Measurements from ENCODE around the gene CACNA1C.

CACNA1C gene

GRCh38 chr12:2243275-2243674, 190.5 kb downstream of the CACNA1C start:
- TF ChIP-seq, protein P1, sequence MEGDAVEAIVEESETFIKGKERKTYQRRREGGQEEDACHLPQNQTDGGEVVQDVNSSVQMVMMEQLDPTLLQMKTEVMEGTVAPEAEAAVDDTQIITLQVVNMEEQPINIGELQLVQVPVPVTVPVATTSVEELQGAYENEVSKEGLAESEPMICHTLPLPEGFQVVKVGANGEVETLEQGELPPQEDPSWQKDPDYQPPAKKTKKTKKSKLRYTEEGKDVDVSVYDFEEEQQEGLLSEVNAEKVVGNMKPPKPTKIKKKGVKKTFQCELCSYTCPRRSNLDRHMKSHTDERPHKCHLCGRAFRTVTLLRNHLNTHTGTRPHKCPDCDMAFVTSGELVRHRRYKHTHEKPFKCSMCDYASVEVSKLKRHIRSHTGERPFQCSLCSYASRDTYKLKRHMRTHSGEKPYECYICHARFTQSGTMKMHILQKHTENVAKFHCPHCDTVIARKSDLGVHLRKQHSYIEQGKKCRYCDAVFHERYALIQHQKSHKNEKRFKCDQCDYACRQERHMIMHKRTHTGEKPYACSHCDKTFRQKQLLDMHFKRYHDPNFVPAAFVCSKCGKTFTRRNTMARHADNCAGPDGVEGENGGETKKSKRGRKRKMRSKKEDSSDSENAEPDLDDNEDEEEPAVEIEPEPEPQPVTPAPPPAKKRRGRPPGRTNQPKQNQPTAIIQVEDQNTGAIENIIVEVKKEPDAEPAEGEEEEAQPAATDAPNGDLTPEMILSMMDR (IDR thresholded peaks at IDR 0.05; ENCODE audit: low read depth, low read length): no peak
- H3K9me3 ChIP-seq (ENCODE audit: severe bottlenecking): no peaks in the 10 kb centered on the region
- H3K36me3 ChIP-seq: no peaks in the 10 kb centered on the region
- no peak overlapping the region for H3K27ac ChIP-seq
- no peaks in the 10 kb centered on the region for H3K27me3 ChIP-seq (ENCODE audit: insufficient read depth, low read depth, severe bottlenecking)
- H3K4me3 ChIP-seq (ENCODE audit: low read depth, low read length): no peak overlapping the region
- DNase-seq: no peak

DNA sequence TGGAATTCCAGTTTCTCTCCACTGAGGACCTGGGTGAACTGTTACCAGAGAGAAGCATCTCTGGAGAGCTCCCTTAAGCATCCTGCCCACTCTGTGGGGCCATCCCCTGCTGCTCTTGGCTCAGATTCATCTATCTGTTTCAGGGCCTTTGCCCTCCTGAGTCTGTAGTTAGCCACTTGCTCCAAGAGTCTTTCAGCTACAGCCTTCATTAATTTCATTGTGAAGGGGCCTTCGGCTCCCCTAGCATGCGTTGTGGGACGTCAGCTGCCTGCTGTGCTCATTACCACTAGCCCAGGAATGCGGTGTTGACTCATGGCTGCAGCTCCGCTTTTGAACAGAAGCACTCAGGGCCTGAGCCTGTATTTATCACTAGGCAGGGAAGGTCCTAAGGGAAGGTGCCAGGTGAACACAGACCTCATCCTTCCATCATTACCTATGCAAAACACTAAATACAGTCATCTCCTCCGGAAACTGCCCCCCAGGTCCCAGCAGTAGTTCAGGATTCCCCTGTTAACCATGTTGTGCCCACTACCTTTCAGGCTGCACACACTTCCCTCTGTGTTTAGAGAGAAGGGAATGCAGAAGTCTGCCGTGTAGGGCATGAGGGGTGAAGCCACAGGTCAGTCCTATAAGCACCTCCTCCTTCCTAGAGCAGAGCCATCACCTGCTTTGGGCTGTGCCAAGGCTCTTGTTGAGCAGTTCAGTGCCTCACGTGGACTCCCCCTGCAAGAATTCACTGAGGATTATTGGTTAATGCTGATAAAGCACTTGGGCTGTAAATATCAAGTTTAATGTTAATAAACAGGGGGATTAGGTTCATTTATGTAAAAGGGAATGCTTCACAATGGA, 191.4 kb downstream of the CACNA1C start:
- Histone ChIP-seq H3K9me3 (ENCODE audit: severe bottlenecking) (no peaks in the 10 kb centered on the region), H3K36me3 (no peaks in the 10 kb centered on the region), H3K27ac (no peak overlapping the region), H3K27me3 (ENCODE audit: insufficient read depth, low read depth, severe bottlenecking) (no peaks in the 10 kb centered on the region), H3K4me3 (ENCODE audit: low read depth, low read length) (no peak overlapping the region)
- TF ChIP-seq, protein P1 (IDR thresholded peaks at IDR 0.05; ENCODE audit: low read depth, low read length): no peak
- no peak for DNase-seq

DNA sequence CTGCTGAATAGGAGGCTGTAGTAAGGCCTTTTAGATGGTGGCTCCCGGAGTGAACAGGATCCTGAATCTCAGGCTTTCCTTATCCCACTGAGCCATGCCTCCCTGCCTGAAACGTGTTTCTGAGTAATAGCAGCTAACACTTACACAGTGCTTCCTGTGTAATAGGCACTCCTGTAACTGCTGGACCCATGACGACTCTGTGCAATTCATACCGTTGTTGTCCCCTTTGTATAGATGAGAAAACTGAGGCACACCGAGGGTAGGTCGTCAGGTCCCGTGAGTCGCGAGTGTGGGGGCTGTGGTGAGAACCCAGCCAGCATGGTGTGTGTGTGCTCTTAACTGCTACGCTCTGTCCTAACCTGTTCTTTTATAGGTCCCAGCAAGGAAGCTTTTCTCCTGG, 193.6 kb downstream of the CACNA1C start:
- Histone ChIP-seq H3K4me3 (ENCODE audit: low read depth, low read length) (no peak overlapping the region), H3K27ac (no peak overlapping the region), H3K9me3 (ENCODE audit: severe bottlenecking) (no peaks in the 10 kb centered on the region), H3K27me3 (ENCODE audit: insufficient read depth, low read depth, severe bottlenecking) (no peaks in the 10 kb centered on the region), H3K36me3 (no peaks in the 10 kb centered on the region)
- no peak for DNase-seq
- TF ChIP-seq, protein P1 (IDR thresholded peaks at IDR 0.05; ENCODE audit: low read depth, low read length): no peak

- no peak for DNase-seq
- Histone ChIP-seq H3K36me3 (no peaks in the 10 kb centered on the region), H3K4me3 (ENCODE audit: low read depth, low read length) (no peak overlapping the region), H3K9me3 (ENCODE audit: severe bottlenecking) (no peaks in the 10 kb centered on the region), H3K27ac (no peak overlapping the region), H3K27me3 (ENCODE audit: insufficient read depth, low read depth, severe bottlenecking) (no peaks in the 10 kb centered on the region)
- TF ChIP-seq, protein P1 (IDR thresholded peaks at IDR 0.05; ENCODE audit: low read depth, low read length): no peak
These were observed 194.3 kb downstream of the CACNA1C start for GRCh38 chr12:2247120-2247519.

DNA sequence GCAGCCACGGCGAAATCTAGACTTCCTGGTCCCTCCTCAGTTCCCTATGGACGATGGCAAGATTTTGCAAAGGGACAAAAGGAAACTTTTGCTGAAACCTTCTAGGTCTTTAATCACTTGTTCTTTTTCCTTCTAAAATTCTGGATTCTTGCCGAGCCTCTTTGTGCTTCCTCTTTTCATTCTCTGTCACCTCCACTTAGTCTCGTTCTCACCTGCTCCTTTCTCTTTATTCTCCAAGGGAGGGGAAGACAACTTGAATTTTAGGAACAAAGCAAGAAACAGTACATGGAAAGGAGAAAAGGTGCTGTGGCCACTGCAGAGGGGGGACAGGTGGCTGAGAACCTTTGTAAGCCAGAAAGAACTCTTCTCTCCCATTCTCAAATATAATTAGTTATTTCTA, 194.8 kb downstream of the CACNA1C start:
- Histone ChIP-seq H3K27ac (no peak overlapping the region), H3K9me3 (ENCODE audit: severe bottlenecking) (no peaks in the 10 kb centered on the region), H3K4me3 (ENCODE audit: low read depth, low read length) (no peak overlapping the region), H3K36me3 (no peaks in the 10 kb centered on the region), H3K27me3 (ENCODE audit: insufficient read depth, low read depth, severe bottlenecking) (no peaks in the 10 kb centered on the region)
- DNase-seq: no peak
- TF ChIP-seq, protein P1 (IDR thresholded peaks at IDR 0.05; ENCODE audit: low read depth, low read length): no peak
